Colonic mucosa (tissue), 4 donors: Measurements from ENCODE around the gene ESAM. TPM values are rescaled to one million over a fixed set of nuclear protein-coding genes. Genes with fewer than 3 reads are reported as not detected.

ENCODE experiments used
- DNase-seq: peaks from one replicate; pipeline ENCODE4 v3.0.0-alpha.2; 2020
- H3K27ac ChIP-seq: fragments of 200-600 bp; one replicate; pipeline ENCODE4 v1.8.0; 2021
- H3K27me3 ChIP-seq: fragments of 200-600 bp; one replicate; pipeline ENCODE4 v1.8.0; 2021
- H3K36me3 ChIP-seq: fragments of 200-600 bp; one replicate; pipeline ENCODE4 v1.8.0; 2021
- H3K4me1 ChIP-seq: fragments of 200-600 bp; one replicate; pipeline ENCODE4 v1.8.0; 2021; ENCODE audit warnings: mild to moderate bottlenecking
- H3K4me3 ChIP-seq: fragments of 200-600 bp; one replicate; pipeline ENCODE4 v1.8.0; 2021
- H3K9ac ChIP-seq, 2 donors: one replicate each; pipeline ENCODE4 v1.7.0; 2013; ENCODE audit warnings: control low read depth in 2 of 2, low read depth in 2 of 2, low read length in 2 of 2
- H3K9me3 ChIP-seq: fragments of 200-600 bp; one replicate; pipeline ENCODE4 v1.8.0; 2021
- CTCF ChIP-seq: fragments of 200-600 bp; IDR thresholded peaks from one replicate; pipeline ENCODE4 v1.8.0; 2022; ENCODE audit warnings: antibody characterized with exemption, mild to moderate bottlenecking
- intact Hi-C: fragments of 100-400 bp; cut with DNase I; formaldehyde crosslinking; loops from one replicate; pipeline ENCODE4 v1.14.1; 2022
- total RNA-seq, 2 donors: library from RNA; stranded (reverse); fragmentation: NEBNext Ultra II Directional in 1 of 2; extraction: Animal tissue kit (Norgen Biotek cat#: 25700) in 1 of 2; gene quantifications; one replicate each; pipeline ENCODE4 v1.2.1, GENCODE V29; 2021
- donor health status: healthy.
- donor health status: DM: no; HTN: no; CAD: no.
- donor health status: DM: no; HTN: no; CAD: no.

ESAM gene
- total RNA-seq, 2 donors from 2014 or later, result 10.4 to 15.7 TPM

DNA sequence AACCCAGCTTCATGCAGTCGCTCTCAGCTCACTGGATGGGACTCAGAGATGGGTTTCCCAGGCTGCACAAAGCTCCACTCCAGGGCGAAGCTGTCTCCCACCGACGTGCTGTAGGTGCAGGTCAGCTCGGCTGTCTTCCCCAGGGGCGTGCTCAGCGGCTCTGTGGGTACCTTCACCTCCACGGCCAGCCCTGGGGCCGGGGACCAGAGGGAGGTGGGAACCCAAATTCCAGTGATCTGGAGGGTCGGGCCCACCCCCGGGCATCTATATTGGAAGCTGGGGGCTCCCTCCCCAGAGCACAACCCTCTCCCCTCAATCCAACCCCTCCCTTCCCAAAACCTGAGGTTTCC, 10.7 kb downstream of the ESAM start:
- Histone ChIP-seq H3K27me3 (no peaks in the 10 kb centered on the region), H3K27ac (peak overlapping the region; percentile 74), H3K36me3 (no peaks in the 10 kb centered on the region), H3K4me3 (peak overlapping the region; percentile 48), H3K4me1 (peaks cover 4% of the 10 kb centered on the region), H3K9ac (peak overlapping the region; percentile 77 to 84), H3K9me3 (no peaks in the 10 kb centered on the region)
- intact Hi-C loops, result no loop called here
- no peak for DNase-seq
- no peak for TF ChIP-seq CTCF

GRCh38 chr11:124749912-124750311, 12.2 kb downstream of the ESAM start:
- peak overlapping the region; percentile 62 for H3K27ac ChIP-seq

GRCh38 chr11:124748481-124749343, 13.4 kb downstream of the ESAM start:
- Histone ChIP-seq H3K4me3 (no peak overlapping the region), H3K27me3 (peaks cover 4% of the 10 kb centered on the region), H3K9me3 (no peaks in the 10 kb centered on the region), H3K9ac (peak overlapping the region in 1 of 2 donors; percentile 77), H3K4me1 (peaks cover 4% of the 10 kb centered on the region), H3K36me3 (no peaks in the 10 kb centered on the region), H3K27ac (peak overlapping the region; percentile 62)
- intact Hi-C loops, result loop anchor here (5.0 kb wide), 1 partner anchor 76 kb away; the partner anchor contains the start of genes SIAE and SPA17
- TF ChIP-seq CTCF, result no peak
- DNase-seq, result peak; percentile 59

More at GRCh38 chr11:124749912-124750311, 12.2 kb downstream of the ESAM start:
- peaks cover 4% of the 10 kb centered on the region for H3K4me1 ChIP-seq
- no peaks in the 10 kb centered on the region for H3K9me3 ChIP-seq
- no peak overlapping the region for H3K4me3 ChIP-seq
- H3K36me3 ChIP-seq, result no peaks in the 10 kb centered on the region
- no peak for TF ChIP-seq CTCF
- H3K9ac ChIP-seq, result peak overlapping the region in 1 of 2 donors; percentile 77
- intact Hi-C loops, result loop anchor here (5.0 kb wide), 1 partner anchor 78 kb away; the partner anchor contains the start of genes SIAE and SPA17
- DNase-seq, result no peak
- peaks cover 4% of the 10 kb centered on the region for H3K27me3 ChIP-seq

- H3K27me3 ChIP-seq, result peaks cover 4% of the 10 kb centered on the region
- intact Hi-C loops, result loop anchor here (5.0 kb wide), 1 partner anchor 76 kb away; the partner anchor contains the start of genes SIAE and SPA17
Observed at GRCh38 chr11:124748100-124748418, 14.0 kb downstream of the ESAM start.

More at GRCh38 chr11:124748100-124748418, 14.0 kb downstream of the ESAM start:
- no peaks in the 10 kb centered on the region for H3K36me3 ChIP-seq
- no peak for DNase-seq
- H3K27ac ChIP-seq, result peak overlapping the region; percentile 62
- no peak overlapping the region for H3K4me3 ChIP-seq
- peaks cover 4% of the 10 kb centered on the region for H3K4me1 ChIP-seq
- peak overlapping the region in 1 of 2 donors; percentile 28 for H3K9ac ChIP-seq
- TF ChIP-seq CTCF, result no peak
- H3K9me3 ChIP-seq, result no peaks in the 10 kb centered on the region
